ENCODE data around the gene SPTLC2. TPM values are rescaled to one million over a fixed set of nuclear protein-coding genes. Genes with fewer than 3 reads are reported as not detected.

The SPTLC2 gene
- total and polyA plus RNA-seq, 2 of the 8 experiments (the other 6 are each of a cell fraction or from before 2014, with no cell fraction given), result 8.9 to 35.1 TPM

- Histone ChIP-seq H2BK120ac (replicated peaks; ENCODE audit: low read depth, low read length) (no peak overlapping the region), H3K18ac (ENCODE audit: extremely low read depth, low read length) (no peak overlapping the region), H3K23me2 (ENCODE audit: low read depth, low read length) (peaks cover 14% of the 10 kb centered on the region; the same call in 1 of the 2 replicates), H3K23ac (ENCODE audit: insufficient read length) (no peak overlapping the region), H3K27ac (ENCODE audit: low read depth, low read length) (no peak overlapping the region), H3K9ac (replicated peaks in 1 of 4; ENCODE audit: extremely low read depth in 1 of 4, low read depth in 3 of 4, low read length in 3 of 4) (no peak overlapping the region), H3K14ac (ENCODE audit: insufficient read length) (no peak overlapping the region), H2BK15ac (ENCODE audit: low read length) (no peak overlapping the region), H2AK5ac (ENCODE audit: low read depth, low read length) (no peak overlapping the region), H2BK12ac (ENCODE audit: low read depth, low read length) (no peak overlapping the region), H3K27me3 (replicated peaks in 1 of 4; ENCODE audit: control insufficient read depth in 3 of 4, extremely low read depth in 1 of 4, insufficient read depth in 3 of 4, low read length in 3 of 4) (peaks cover 26 to 37% (median 35%) of the 10 kb centered on the region in 4 experiments), H3K4me3 (ENCODE audit: extremely low read depth in 1 of 4, insufficient read depth in 2 of 4, low read depth in 3 of 4, low read length in 4 of 4) (no peak overlapping the region), H3K4ac (replicated peaks; ENCODE audit: insufficient read length, low read depth, low read length) (no peak overlapping the region), H3K36me3 (ENCODE audit: control insufficient read depth in 2 of 4, insufficient read depth in 4 of 4, low read length in 3 of 4) (no peaks in the 10 kb centered on the region; a peak in 1 of 8 replicates), H3K56ac (replicated peaks; ENCODE audit: insufficient read length, low read depth, low read length) (no peak overlapping the region), H2AFZ (ENCODE audit: low read length) (no peak overlapping the region), H4K91ac (replicated peaks; ENCODE audit: insufficient read length, low read length) (no peak overlapping the region), H2BK20ac (ENCODE audit: low read length) (no peak overlapping the region), H3K4me2 (ENCODE audit: insufficient read depth in 1 of 2, low read depth in 2 of 2, low read length in 2 of 2) (no peak overlapping the region), H3K79me2 (ENCODE audit: control insufficient read depth in 1 of 2, insufficient read depth in 2 of 2, low read length in 2 of 2) (no peaks in the 10 kb centered on the region), H4K8ac (ENCODE audit: extremely low read depth, insufficient read depth, low read length) (no peak overlapping the region), H4K20me1 (replicated peaks in 1 of 2; ENCODE audit: control insufficient read depth in 1 of 2, insufficient read depth in 2 of 2, low read length in 2 of 2) (peaks cover 0 to 2% of the 10 kb centered on the region in 2 experiments), H2BK5ac (ENCODE audit: low read depth, low read length) (no peak overlapping the region), H3K79me1 (ENCODE audit: low read depth, low read length) (no peaks in the 10 kb centered on the region), H3K9me3 (ENCODE audit: insufficient read depth in 2 of 2, low read depth in 1 of 2, low read length in 1 of 2) (no peaks in the 10 kb centered on the region), H4K5ac (ENCODE audit: insufficient read length, low read depth, low read length) (no peak overlapping the region), H3K4me1 (replicated peaks in 1 of 4; ENCODE audit: control insufficient read depth in 3 of 4, insufficient read depth in 4 of 4, low read length in 3 of 4) (peaks cover 0 to 7% (median 3%) of the 10 kb centered on the region in 4 experiments; a peak in 4 of 7 replicates)
- ChIA-PET CTCF (ENCODE audit: partially characterized antibody) (interaction anchor here (0.9 kb wide), 1 partner anchor 117 kb away, joined by 3 read pairs; no protein-coding TSS in a partner anchor), POLR2A (ENCODE audit: partially characterized antibody) (no interaction called here)
- 88% methylated on average over 7 of the region's 7 CpGs; no CpG with 5 or more reads in 1 of the 2 experiments for WGBS, 2 experiments (ENCODE audit: extremely low coverage in 1 of 2, insufficient coverage in 1 of 2, insufficient read length in 1 of 2, insufficient replicate concordance in 2 of 2, low coverage in 1 of 2, low lambda C conversion rate in 2 of 2, missing lambda C conversion rate in 1 of 2)
- DNase-seq (ENCODE audit: low read depth in 1 of 2, low spot score in 2 of 2) (no peak), FAIRE-seq (no peak)
- TF ChIP-seq POU5F1 (IDR thresholded peaks at IDR 0.05; ENCODE audit: low read depth, low read length) (no peak), KDM5A (IDR thresholded peaks at IDR 0.05; ENCODE audit: low read length) (no peak), GTF2F1 (IDR thresholded peaks at IDR 0.05; ENCODE audit: borderline replicate concordance, low read depth, low read length) (no peak)
Measured at GRCh38 chr14:77495334-77495733, 121.1 kb downstream of the SPTLC2 start.
